CD4-positive, alpha-beta T cell treated with Interleukin-21 for 1 hour (primary cell): ENCODE measurements around the gene RASGRF2.

Experiments
- DNase-seq: peaks from one replicate; pipeline ENCODE4 v3.0.0-alpha.2; 2020

Gene RASGRF2

DNA sequence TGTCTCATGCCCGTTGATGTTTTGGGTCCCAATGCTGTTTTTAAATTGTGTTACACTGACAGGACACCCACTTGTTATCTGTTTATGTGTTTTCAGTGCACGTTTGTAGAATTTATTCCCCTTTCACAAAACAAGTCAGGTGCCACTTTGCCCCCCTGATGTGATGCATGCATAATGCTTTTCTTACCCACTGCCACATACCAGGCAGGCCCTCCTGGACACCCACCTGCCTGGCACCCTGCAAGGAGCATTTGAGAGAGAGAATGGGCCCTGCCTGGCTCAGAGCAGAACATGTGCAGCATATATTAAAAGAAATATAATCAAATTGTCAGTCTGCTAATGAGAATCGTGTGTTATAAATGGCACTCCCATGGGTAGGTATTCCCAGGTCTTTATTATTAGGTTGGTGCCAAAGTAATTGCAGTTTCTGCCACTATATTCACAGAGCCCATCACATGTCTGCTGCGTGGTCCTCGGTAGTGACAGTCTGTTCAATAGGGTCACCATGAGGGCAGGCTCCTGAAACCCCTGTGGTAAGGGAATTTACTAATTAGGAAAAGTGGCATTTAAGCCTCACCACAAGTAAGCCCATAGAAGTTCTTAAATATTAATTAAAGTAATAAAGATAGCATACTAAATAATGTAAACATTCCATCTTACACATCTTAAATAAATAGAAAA lies 220.8 kb downstream of the RASGRF2 start:
- DNase-seq = no peak

DNA sequence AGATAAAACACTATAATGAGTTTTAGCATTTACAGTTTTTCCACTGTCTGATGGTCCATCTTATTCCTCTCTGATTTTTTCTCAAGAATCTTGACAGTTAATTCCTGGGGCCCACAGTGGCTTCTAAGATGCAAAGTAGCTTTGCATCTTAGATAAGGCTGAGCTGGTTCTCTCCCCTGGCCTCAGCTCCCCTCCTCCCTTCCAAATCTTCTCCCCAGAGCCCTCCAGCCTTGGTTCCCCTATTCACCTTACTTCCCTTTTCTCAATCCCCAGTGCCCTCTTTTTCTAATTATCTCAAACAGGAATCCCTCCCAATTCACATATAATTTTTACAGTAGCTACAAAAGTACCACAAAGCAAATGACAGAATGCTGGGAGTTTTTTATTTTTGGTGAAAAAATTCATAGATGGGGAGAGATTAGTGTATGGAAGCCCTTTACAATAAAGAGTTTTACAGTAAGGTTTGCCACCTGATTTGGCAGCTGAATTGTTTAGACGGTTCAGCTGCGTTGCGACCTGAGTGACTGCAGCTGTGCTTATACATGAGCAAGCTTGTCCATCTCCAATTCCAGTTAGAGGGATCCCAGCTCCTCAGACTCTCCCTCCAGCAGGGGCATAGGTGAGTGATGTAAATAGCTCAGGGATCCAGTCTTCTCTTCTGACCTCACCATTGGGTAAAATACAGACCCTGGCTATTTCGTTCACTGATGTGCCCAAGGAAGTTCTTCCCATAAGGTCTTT lies 221.6 kb downstream of the RASGRF2 start:
- no peak for DNase-seq

DNA sequence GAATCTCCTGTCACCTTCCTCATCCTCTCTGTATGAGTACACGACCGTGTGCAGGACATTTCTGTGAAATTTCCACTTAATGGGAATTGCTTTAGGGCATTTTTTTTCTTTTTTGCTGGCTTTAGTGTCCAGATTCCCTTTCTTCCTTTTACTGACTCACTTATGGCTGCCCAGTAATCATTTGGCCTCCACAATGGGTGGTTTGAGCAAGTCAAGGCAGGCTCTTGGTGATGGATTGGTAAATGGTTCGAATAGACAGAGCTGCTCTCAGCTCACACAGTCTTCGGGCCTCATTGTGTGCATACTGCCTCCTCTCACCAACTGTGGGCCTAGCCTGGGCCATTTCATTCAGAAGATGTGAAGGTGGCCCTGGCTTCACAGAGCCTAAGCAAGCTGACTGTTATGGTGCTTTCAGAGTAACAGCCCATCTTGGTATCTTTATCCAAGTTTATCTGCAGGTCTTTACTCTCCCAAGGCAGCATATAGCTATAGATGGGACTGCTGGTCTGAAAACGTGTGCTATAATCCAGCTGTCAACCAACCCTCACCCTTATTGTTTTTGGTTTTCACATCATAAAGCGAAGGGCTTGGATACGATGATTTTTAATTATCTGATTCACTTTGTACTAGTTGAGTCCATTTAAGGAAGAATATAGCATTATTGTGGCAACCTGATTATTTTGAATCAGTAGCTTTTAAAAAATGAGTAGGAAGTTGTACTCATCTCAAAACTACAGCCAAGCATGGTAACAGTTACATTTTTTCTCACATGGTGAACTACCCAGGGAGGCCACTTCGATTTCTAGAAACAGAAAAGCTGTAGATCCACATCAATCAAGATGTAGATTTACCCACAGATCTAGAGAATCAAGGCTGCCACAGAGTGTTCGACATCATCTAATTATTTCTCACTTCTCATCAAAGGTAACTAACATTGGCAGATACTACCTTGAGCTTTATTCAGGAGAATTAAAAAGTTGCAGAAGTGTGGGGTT lies 222.5 kb downstream of the RASGRF2 start:
- DNase-seq = no peak

DNA sequence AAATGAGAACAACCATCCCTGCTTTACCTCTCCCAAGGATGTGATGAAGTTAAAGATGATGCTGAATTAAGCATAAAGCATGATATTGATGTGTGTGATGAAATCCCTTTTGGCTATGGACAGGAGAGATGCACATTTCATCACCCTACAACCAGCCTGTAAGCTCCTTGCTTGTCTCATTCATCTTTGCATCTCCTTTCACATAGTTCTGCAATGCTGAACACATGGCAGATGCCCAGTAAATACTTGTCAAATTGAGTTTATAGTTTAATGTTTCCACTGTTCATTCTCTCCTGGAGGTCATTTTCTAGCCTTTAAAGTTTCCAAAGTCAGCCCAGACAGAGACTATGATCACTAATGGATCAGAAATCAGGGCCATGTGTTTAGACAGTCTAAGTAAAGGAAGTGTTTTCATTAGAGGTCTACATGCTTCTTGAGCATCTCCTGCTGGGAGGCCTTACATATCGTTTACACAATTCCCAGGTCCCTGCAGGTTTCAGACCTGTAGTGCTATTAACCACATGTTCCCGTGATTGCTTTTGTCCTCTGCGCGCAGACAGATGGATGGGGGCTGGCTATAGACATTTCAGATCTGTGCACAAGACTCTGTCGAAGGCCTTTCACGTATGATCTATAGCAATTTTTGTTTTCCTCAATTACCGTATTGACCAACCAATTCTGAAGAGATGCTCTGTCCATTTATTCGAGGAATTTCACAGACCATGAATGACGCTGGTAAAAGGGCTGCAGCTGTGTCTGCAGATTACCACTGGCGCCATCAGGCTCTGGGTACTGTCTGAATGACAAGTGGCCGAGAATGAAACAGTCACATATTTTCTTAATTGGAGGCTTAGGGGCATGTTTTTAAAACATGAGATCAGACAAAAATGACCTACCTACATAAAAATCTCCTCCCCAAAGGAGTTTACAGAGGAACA lies 223.9 kb downstream of the RASGRF2 start:
- no peak for DNase-seq

DNA sequence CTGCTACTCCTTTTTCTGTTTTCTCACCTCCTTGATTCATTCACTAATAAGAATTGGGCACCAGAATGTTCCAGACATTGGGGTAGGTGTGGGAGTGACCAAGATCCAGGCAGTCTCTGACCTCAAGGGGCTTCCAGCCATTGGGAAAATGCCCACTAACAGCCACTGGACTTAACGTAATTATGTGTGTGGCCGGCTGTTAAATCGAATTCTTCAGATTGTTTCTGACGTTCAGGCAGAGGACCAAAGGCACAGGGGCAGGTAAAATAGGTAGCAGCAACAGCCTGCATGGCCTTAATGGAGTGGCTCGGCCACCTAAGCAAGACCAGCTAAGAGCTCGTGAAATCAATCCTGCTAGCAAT lies 224.6 kb downstream of the RASGRF2 start:
- DNase-seq = no peak

DNA sequence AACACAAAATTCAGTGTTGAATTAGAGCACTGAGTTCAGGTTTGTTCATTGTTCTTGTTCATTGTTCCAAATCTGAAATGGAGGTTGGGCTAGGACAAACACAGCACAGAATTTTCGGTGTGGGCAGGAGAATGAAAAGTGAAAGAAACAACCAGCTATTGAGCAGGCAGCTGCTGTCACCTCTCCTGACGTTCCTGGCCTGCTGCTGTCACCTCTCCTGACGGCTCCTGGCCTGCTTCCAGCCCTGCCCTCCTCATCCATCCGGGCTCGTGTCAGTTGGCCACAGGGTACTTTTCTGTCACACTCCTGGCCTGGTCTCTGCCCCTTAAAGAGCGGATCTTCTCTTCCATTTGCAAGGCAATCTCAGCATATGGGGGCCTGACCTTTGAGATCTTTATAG lies 227.7 kb downstream of the RASGRF2 start:
- DNase-seq = no peak

DNA sequence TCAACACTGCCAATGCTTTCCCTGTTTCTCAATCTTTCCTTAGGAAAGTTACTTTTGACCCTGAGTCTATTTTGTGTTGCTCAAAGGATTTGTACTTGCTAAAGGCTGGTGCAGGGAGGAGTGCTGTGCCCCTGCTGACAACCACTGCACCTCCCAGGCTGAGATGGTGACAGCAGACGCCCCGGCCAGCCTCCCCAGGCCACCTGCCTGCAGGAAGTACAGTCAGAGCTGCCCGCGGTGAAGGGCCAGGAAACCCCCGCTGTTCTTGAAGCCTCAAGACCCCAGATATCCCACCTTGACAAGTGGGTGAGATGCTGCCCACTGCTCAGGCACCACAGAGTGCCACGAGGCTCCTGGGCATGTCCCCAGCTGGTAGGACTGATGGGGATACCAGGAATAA lies 228.8 kb downstream of the RASGRF2 start:
- DNase-seq = no peak

DNA sequence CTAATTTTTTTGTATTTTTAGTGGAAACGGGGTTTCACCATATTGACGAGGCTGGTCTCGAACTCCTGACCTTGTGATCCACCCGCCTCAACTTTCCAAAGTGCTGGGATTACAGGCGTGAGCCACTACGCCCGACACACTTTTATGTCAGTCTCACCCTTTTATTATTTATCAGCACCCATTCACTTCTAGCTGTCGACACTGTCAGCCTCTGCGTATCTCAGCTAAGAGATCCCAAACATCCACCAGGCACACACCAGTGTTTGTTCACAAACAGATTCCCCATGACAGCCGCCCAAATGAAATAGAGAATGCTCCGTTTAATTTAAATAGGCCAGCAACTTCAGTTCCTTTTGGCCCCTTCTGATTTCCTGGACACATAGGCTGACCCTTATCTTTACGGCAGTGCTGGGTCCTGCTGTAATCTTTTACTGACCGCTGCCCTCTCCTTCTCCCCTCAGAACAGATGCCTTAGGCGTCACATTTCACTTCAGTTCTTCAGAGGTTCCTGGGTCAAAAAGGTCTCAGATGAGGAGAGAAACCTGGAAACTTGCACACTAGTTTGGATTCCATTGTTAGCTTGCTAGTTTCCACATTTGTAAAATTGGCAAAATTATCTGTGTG lies 229.8 kb downstream of the RASGRF2 start:
- no peak for DNase-seq

DNA sequence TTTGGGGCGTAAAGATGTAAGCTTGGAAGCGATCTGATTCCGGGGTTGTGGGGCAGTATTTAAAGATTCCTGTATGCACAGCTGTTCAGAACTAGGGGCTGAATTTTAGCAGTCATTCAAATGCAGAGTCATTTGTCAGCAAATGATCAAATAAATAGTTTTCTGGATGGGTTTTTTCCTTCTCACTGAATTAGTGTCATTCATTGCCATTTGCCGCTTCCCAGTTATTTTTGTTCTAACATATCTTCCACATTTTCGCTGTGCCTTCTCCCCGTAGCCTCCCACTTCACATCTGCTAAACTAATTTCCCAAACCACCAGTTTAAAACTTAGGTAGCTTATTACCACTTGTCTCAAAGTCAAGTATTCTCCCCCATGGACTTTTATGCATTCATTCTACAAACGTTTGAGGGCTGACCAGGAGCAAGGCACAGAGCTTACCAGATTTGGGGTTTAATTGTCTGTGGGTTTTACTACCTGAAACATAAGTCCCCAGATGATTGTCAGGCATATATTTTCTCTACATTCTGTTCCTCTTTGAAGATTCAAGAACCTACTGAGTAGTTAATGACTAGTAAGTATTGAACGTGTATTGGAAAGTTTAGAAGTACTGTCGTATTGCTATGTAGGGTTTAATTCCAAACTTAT lies 231.7 kb downstream of the RASGRF2 start:
- no peak for DNase-seq

DNA sequence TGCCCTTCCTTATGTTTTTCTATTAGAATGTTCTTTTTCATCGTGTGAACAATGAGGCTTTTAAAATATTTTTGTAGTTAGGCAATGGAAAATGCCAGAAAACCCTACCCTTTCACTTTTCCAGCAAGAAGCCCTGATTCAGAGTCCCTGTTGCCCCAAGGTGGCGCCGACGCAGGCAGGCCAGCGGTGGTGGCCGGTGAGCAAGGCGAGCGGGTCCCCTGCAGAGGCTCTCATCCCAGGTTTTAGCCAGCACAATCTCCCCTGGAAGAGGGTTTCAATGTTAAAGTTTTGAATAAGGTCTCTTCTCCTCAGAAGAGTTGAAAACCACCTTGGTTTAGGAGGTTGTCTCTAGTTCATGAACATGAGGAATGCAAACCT lies 232.2 kb downstream of the RASGRF2 start:
- no peak for DNase-seq

DNA sequence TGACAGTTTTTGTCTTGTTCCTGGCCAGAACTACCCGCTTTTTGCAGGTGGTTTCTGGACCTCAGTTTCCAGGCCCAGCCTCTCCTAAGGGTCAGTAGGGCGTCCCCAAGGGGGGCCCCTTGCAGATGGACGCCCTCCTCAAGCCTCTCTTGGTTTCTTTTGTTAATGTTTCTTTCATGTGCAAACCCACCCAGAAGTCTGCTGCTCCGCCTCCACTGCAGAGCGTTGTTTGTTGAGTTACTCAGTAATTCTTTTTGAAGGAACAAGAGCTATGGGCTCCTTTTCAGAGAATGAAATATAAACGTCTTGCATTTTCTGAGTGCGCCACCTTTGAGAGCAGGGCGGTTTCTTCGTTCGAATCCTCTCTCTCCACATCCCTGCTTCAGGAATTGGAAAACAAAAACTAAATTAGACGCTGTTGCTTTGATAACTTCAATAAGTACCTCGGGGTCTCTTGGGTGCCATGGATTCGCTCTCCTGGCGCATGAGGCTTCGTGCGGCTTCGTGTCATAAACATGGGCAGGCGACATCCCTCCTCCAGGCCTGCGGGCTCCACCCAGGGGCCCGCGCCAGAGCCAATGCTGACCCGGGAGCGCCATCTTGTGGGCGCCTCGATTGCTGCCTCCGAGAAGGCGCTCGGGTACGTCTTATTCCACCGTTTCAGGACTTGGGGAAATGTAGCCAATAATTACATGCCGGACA lies 234.6 kb downstream of the RASGRF2 start:
- DNase-seq = peak; percentile 78

DNA sequence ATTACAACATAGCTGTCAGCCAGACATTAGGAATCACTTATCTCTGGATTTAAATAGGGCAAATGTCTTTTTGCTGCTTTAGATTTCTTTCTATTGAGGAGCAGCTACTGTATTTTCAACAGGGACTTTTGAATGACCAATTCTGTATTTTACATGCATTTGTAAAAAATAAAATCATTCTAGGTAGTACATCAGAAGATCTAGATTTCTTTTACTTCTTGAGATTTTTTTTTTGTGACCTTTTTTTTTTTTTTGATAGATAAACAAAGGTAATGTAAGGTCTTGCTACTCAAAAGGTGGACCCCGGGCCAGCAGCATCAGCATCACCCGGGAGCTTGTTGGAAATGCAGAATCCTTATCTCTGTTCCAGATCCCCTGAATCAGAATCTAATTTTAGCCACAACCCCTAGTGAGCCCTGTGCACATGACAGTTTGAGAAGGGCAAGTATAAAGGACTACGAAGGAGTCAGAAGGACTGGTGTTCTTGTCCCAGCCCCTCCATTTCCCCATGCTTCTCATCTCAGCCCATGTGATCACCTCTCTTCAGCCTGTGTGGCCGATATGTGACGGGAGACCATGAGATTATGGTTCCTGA lies 235.3 kb downstream of the RASGRF2 start:
- DNase-seq = no peak

DNA sequence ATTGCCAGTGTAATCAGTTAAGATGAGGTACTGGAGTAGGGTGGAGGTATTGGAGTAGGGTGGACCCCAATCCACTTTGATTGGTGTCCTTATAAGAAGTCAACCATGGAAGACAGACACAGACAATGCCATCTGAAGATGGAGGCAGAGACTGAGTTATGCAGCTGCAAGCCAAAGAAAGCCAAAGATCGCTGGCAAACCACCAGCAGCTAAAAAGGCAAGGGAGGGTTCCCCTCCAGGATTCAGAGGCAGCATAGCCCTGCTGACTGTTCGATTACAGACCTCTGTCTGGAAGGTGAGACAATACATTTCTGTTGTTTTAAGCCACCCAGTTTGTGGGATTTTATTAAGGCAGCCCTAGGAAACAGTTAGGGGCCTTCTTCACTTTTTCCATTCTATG lies 242.5 kb downstream of the RASGRF2 start:
- DNase-seq = no peak

DNA sequence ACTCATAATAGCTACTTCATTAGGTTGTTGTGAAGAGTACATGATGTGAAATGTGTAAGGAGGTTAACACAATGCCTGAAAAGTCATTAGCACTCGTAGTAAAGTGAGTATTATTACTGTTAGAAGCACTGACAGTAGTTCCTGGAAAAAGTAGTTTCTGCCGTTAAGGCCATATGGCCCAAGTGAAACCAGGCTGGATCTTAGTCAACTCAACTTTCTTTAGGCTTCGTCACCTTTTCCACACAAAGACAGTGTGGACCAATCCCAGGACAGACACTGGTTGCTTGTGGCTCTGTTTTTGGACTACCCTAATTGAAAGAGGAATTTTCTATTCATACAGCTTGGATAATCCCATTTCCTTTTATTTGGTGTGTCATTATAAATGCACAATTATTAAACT lies 243.6 kb downstream of the RASGRF2 start:
- DNase-seq = no peak

DNA sequence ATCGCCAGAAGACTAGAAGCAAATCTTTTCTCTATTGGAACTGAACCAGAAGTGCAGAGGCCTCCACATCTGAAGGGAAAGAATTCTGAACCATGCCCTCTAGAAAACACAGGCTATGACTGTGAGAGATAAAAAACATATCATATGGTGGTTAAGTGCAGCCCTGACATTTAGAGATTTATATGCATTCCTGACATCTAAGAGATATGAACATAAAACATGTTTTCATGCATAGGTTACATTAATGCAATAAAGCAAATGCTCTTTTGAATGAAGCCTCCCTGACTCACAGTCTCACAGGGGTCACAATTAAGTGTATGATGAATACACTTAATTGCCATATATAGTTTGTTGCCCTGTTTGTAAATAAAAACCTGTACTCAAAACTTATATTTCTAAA lies 244.0 kb downstream of the RASGRF2 start:
- no peak for DNase-seq

DNA sequence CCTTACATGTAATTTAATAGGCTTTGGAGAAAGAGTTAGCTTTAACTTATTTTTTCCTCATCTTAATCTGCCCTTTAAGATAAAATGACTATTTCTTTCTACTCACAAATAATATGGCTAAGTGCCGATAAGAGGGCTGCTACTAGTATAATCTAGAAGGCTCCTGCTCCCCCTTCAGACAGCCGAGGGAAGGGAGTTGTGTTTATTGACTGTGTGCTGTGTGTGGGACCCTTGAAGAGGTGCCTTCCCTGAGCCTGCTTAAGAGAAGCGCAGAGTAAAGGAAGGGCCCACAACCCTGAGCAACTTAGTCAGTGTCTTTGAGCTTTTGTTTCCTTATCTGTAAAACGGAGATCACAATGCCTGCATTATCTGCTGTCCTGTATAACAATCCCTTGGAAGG lies 244.9 kb downstream of the RASGRF2 start:
- DNase-seq = no peak

DNA sequence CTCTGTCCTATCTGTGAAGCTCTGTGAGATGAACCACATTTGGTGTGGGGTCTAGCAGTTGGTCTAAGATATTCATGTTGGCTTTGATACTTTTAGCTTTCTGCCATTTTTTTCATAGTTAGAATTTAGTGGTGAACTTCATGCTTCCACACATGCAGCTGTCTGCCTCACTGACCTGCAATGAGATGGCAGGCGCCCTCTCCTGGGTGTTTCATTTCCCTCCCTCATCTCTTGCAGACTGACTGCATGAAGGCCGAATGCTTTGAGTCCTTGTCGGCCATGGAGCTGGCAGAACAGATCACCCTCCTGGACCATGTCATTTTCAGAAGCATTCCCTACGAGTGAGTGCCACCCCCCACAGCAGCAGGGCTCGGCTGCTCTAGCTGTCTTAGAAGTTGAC lies 246.8 kb downstream of the RASGRF2 start:
- DNase-seq = no peak

DNA sequence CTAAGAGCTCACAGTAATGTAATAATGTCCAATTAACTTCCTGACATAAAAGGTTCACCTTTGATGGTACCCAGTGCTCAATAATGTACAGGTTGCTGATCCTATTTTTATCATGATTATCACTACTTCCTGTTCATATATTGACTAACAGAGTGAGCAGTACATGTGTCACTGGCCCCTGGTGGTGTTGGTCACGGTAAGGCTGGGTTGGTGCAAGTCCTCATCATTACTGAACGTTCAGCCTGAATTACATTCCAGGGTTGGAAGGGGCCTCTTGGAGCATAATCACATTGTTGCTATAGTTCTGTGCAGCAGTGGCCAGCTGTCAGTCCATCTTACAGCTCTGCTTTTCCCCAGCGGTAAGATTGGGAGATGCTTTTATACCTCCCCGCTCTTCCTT lies 248.7 kb downstream of the RASGRF2 start:
- DNase-seq = no peak

DNA sequence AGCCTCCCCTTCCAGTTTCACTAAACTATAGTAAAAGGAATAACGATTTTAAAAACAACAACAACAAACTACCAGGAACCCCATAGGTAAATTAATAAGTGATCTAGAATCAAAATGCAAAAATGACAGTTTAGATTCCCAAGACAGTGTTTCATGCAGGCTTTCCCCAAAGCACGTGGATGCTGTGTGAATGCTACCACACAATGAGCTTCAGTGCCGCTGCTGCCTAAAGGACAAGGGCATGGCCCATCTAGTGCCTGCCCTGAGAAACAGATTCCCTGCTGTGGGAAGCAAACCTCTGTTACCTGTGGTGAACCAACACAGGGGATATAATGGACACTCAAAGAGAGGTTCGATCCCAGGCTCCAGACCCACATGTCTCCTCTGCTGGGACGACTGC lies 249.2 kb downstream of the RASGRF2 start:
- no peak for DNase-seq

DNA sequence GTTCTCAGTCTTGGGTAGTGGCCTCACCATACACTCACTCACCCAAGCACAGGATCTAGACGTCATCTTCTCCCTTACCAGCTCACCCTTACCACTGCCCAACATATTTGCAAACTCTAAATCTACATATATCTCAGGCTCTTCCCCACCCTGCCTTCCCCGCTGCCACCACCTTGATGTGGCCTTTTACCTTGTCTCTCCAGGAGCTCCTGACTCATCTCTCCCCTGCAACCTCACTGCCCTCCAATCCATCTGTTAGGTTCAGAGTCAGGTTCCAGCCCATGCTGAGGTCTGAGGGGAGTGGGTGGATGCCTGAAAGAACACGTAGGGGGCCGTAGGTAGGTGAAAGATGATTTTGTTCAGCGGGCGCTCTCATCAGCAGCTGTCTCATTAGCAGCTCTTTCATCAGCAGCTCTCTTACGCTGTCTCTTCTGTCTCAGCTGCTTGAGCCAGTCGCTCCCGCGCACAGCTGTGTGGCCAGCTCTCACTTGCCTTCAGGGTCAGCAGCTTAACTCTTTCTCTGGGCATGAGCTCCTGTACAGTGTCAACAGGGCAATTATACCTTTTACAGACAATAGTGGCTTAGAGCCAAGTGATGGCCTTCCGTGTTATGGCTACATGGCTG lies 249.8 kb downstream of the RASGRF2 start:
- no peak for DNase-seq
